HG02870 (cell line): Measurements from ENCODE around the gene RBM43.
"Not testable (repeated sequence)": the region's sequence is repeated elsewhere in the genome, so short reads cannot be mapped to it uniquely, and the experiment has no call there.

ENCODE experiments used
- ATAC-seq: cut with Tn5 transposase; IDR thresholded peaks from one replicate; pipeline ENCODE4 v1.9.1; 2021; ENCODE audit warnings: mild to moderate bottlenecking, moderate library complexity; ENCODE audit not compliant: unreplicated experiment

Gene RBM43

GRCh38 chr2:151269798-151270568, 8.3 kb upstream of the RBM43 start:
- no peak for ATAC-seq

DNA sequence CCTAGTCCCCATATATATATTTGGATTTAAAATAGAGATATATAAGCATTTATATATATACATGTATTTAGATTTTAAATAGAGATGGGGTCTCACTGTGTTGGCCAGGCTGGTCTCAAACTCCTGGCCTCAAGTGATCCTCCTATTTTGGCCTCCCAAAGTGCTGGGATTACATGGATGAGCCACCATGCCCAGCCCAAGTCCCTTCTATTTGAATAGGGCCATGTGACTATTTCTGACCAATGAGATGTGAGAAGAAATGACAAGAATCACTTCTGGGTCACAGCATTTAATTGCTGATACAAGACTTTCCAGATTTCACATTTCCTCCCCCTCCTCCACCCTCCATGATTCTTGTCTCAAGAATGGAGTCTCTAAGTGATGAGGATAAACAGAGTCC, 6.4 kb upstream of the RBM43 start:
- ATAC-seq = no peak

GRCh38 chr2:151267537-151267936, 5.9 kb upstream of the RBM43 start:
- no peak for ATAC-seq

- no peak for ATAC-seq
These were observed 4.3 kb upstream of the RBM43 start for GRCh38 chr2:151265991-151266390.

- ATAC-seq = no peak
These were observed 2.6 kb upstream of the RBM43 start for GRCh38 chr2:151264157-151264825.

- ATAC-seq = no peak
These were observed 966 bp upstream of the RBM43 start for GRCh38 chr2:151262629-151263028.

DNA sequence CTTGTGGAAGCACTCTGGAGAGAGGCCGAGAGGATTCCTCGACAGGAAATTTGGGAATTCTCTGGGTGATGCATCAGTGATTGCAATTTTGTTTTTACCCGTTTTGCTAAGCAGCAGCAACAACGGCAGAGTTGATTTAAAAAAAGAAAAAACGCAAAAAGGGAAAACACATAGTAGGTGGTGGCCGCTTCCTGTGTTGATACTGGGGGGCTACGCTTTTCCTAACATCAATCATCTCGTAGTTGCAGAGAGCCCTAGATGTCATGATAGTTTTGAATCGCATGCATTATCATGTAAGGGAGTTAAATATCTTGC, 271 bp upstream of the RBM43 start:
- no peak for ATAC-seq

DNA sequence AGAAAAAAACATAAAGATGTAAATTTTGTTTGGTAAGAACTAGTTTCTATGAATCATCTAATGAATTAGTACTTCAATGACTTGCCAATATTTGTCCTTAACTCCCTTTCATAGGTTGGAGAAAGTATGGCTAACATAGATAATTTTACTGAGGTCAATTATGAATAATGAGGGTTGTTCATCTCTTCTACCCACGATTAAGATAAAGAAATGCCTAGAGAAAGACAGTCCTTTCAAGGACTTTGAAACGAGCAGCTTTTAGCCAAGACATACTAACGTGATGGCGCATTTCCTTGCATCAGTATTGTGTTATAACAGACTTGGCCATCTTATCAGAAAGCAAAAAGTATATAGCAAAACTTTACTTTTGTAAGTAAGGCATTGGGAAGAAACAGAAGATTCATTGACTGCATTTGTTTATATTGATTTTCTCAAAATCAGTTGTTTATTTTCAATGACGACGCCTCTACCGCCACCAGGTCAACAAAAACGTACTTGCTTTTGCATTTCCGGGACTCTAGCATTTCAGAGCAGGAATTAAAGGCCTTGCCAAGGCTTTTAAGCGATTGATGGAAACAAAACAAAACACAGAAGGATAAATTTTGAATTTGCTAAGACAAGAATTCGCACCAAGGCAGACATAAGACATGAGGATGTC, 961 bp downstream of the RBM43 start:
- ATAC-seq = peak; percentile 5

- ATAC-seq = no peak
These were observed 3.5 kb downstream of the RBM43 start for GRCh38 chr2:151258121-151258520.

DNA sequence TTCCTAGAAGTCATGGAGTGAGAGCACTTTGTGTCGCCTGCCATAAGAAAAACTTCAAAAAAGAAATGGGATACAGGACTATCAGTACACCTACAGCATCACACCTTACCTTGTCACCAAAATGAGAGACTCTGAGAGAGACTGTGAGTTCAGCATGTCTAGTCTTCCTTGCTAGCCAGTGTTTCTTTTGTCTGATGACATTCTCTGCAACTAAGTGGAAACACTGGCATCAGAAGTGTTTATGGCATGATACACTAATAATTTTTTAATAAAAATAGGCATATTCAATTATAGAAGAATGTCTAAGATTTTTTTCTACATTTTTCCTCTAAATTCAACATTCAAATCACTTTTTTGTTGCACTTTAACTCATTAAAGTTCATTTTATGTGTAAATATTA, 9.0 kb downstream of the RBM43 start:
- ATAC-seq = no peak

- ATAC-seq = no peak
These were observed 10.7 kb downstream of the RBM43 start for GRCh38 chr2:151251012-151251411.

DNA sequence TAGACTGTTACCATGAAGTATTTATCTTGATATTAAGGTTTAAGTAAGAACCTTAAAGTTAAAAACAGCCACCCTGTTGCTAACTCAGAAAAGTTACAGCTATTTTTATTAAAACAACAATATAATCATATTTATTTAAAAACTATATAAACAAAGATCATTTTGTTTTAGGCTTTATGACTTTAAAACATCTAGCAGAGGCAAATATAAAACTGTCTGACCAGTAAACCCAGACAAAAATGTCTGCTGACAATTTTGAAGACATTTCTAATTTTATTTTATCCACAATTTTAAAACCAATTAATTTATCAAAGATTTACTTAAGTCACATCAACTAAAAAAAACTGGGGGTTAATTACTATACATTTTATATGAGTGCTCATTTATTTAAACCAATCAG, 14.2 kb downstream of the RBM43 start:
- no peak for ATAC-seq

GRCh38 chr2:151246152-151246551, 15.5 kb downstream of the RBM43 start:
- no peak for ATAC-seq

GRCh38 chr2:151243468-151243867, 18.2 kb downstream of the RBM43 start:
- no peak for ATAC-seq

DNA sequence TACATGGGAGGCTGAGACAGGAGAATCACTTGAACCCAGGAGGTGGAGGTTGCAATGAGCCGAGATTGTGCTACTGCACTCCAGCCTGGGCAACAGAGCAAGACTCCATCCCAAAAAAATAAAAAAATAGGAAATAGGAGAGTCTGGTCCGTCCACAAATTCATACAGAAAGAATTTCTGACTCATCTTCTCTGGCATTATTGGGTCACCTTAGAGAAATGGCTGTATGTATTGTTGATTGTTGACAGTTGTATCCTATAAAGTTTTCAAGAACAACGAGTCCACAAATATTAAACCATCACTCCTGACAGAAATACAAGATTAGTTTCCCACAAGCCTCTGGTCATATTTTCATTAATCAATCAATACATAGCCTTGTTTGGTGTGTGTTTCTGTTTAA, 20.4 kb downstream of the RBM43 start:
- no peak for ATAC-seq

DNA sequence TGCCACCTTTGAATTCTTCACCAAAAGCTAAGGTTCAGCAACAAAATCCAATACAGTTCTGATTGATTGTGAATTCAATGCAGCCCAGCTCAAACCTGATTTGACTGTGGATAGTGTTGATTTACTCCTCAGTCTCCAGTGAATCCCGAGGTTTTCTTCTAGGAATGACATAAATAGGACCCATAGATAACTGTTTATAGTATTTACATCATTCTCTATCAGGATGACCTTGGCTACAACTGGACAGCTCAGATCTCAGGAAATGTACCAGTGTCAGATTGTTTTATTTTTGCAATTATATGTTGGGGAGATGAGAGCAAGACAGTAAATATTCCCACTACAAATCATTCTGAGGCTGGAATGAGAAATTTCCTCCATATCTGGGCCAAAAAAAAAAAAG, 21.2 kb downstream of the RBM43 start:
- no peak for ATAC-seq

DNA sequence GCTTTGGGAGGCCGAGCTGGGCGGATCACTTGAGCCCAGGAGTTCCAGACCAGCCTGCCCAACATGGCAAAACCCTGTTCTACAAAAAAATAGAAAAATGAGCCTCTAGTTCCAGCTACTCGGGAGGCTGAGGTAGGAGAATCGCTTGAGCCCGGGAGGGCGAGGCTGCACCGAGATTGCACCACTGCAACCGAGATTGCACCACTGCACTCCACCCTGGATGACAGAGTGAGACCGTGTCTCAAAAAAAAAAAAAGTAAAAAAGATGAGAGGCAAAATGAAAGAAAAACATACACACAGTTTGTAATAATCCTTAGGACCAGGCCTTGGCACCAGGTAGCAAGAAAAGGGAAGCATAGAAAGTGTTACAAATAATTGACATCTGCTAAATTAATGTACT, 22.0 kb downstream of the RBM43 start:
- no peak for ATAC-seq

DNA sequence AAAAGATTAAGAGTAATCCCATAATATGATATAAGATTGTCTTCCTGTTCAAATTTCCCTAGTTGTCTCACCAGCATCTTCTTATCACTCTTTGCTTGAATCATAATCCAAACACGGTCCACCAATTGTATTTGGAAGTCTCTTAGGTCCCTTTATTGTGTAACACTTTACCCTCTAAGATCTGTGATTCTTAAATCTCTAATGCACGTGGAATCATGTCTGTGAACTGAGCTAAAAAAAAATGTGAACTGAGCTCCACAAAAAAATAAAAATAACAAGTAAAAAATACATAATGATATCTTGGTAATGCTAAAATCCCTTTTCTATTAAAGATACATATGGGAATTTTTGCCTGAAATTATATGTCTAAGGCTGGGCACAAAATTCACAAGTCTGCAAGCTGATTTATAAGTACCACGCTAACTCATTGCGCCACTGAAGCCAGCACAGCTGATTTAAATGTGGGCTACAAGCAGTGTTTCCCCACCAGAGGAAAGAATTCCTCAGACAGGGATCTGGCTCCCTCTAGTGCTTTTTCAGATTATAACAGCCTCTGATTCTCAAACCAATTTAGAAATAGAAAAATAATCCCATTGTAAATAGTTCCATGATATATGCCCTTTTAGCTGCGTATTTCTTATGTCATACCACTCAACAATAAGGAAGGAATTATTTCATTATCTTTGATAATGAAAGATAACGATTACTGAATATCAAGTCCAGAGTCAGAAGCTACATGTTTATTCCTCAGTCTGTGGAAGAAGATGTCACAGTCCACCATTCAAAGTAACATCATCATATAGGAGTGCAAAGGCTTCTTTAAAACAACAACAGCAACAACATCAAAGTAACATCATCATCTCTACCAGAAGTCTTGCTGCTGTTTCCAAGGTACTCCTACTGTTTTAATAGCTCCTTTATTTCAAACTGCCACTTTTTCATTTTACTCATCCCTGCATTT, 22.9 kb downstream of the RBM43 start:
- ATAC-seq = peak; percentile 86

DNA sequence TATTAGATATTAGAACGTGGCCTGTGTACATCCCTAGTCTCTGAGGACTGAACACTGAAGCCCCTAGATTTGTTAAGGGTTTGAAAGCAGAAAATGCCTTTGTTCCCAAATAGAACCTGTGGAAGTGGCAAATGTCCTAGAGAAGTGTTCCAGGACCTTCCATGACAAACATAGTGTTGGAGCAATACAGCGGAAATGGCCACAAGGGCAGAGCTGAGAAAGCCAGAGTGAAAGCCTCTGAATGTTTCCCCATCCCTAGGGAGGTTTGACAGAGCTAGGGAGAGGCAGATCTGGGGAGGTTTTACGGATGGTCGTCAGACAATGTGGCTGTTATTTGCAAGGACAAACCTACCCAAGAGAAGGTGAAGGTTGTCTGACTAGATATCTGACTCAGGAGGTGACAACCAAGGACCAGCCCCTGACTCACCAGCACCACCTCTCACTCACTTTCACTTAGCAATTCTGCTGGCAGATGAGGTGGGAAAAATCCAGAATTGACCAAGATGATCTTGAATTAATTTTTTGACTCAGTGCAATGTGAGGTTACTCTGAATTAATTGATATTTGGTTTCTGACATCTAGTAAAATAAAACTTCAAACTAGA, 24.1 kb downstream of the RBM43 start:
- no peak for ATAC-seq

- ATAC-seq = not testable (repeated sequence)
These were observed 27.9 kb downstream of the RBM43 start for GRCh38 chr2:151233760-151234159.

DNA sequence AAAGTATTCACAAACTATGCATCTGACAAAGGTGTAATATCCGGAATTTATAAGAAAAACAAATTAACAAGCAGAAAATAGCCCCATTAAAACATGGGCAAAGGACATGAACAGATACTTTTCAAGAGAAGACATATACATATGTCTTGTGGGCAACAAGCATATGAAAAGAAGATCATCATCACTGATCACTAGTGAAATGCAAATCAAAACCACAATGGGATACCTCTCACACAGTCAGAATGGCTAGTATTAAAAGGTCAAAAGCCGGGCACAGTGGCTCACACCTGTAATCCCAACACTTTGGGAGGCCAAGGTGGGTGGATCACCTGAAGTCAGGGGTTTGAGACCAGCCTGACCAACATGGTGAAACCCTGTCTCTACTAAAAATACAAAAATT, 28.4 kb downstream of the RBM43 start:
- ATAC-seq = not testable (repeated sequence)
